ENCODE data around the gene ST3GAL5. TPM values are rescaled to one million over a fixed set of nuclear protein-coding genes. Genes with fewer than 3 reads are reported as not detected.
"Not testable (repeated sequence)": the region's sequence is repeated elsewhere in the genome, so short reads cannot be mapped to it uniquely, and the experiment has no call there.

The ST3GAL5 gene
- total RNA-seq, 4 donors from 2014 or later: 10.8 to 23.9 (median 16.5) TPM

DNA sequence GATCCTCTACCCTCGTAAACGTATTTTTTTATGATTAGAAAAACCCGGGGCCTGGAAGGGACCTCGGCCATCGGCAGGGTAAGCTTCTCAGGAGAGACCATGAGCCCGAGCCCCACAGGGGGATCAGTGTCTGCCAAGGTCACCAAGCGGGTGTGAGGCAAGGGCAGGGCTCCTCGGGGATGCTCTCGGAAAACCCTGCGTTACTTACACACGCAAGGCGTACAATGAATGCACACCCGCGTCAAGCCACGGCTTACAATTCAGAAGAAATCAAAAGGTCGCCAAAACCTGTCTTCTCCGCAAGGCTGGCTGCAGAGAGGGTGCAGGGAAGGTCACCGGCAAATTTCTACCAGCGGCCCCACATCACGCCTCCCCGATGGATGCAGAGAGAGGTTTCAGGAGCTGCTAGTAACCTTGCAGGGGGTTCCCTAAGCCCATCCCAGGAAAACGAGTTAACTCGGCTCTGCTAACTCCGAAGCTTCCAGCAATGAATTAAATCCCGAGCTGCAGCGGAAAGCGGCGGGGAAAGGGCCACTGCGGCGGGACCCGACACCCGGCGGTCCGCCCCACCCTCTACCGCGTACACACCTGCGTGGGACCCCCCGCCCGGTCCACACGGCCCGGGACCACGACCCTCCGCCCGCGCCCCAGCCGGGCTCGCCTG lies 638 bp downstream of the ST3GAL5 start:
- Histone ChIP-seq H3K27ac (peak overlapping the region; percentile 81 to 94 (median 86)), H3K4me1 (peaks cover 0 to 31% (median 10%) of the 10 kb centered on the region in 4 donors), H3K27me3 (no peaks in the 10 kb centered on the region), H3K36me3 (no peaks in the 10 kb centered on the region), H3K9me3 (no peaks in the 10 kb centered on the region), H3K4me3 (peak overlapping the region; percentile 70 to 88 (median 82))
- TF ChIP-seq POLR2A (IDR thresholded peaks at IDR 0.05): no peak
- TF ChIP-seq, protein P1, sequence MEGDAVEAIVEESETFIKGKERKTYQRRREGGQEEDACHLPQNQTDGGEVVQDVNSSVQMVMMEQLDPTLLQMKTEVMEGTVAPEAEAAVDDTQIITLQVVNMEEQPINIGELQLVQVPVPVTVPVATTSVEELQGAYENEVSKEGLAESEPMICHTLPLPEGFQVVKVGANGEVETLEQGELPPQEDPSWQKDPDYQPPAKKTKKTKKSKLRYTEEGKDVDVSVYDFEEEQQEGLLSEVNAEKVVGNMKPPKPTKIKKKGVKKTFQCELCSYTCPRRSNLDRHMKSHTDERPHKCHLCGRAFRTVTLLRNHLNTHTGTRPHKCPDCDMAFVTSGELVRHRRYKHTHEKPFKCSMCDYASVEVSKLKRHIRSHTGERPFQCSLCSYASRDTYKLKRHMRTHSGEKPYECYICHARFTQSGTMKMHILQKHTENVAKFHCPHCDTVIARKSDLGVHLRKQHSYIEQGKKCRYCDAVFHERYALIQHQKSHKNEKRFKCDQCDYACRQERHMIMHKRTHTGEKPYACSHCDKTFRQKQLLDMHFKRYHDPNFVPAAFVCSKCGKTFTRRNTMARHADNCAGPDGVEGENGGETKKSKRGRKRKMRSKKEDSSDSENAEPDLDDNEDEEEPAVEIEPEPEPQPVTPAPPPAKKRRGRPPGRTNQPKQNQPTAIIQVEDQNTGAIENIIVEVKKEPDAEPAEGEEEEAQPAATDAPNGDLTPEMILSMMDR (IDR thresholded peaks at IDR 0.05): no peak
- DNase-seq: peak; percentile 52 to 63 (median 52)

DNA sequence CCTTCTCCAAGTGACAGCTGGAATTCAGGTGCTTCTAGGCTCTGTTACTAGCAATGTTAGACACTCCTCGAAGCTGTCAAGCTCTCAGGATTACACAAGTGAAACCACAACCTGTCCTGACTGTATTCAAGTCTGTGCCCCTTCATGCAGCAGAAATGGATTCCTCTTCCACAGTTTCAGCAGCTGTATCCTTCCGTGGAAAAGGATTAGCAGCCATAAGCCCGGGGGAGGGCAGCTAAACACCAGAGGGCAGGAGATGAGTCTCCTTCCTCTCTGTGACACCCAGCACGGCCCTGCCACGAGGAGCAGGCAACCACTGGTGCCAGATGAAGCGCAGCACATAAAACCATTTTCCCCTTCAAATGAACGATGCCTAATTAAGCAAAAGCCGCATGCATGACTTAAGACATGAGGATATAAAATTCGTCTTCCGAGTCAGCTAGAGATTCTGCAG lies 1.2 kb downstream of the ST3GAL5 start:
- DNase-seq: peak; percentile 55 to 86 (median 78)

DNA sequence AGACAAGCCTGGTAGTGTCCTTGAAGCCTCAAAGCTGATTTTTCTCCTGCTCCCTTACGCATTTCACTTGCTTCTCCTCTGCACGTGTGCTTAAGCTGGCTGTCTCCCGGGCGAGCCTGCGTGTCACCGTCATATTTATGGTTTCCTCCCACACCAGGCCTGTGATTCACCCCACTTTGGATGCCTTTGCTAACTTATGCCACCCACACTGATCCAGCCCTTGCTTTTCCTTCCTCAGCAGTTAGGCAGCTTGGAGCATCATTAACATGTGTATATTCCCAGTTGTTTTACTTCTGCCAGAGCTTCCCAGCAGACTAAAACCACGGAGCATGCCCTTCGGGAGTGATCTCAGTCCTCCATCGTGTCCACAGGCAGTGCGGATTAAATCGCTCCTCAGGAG lies 2.2 kb downstream of the ST3GAL5 start:
- peaks cover 0 to 31% (median 10%) of the 10 kb centered on the region in 4 donors for H3K4me1 ChIP-seq
- H3K36me3 ChIP-seq: no peaks in the 10 kb centered on the region
- TF ChIP-seq POLR2A (IDR thresholded peaks at IDR 0.05): no peak
- TF ChIP-seq, protein P1 (IDR thresholded peaks at IDR 0.05): no peak
- DNase-seq: peak in 1 of 3 donors; percentile 62
- no peaks in the 10 kb centered on the region for H3K27me3 ChIP-seq
- peak overlapping the region in 2 of 4 donors; percentile 12 to 70 for H3K4me3 ChIP-seq
- H3K27ac ChIP-seq: peak overlapping the region; percentile 81 to 94 (median 86)
- no peaks in the 10 kb centered on the region for H3K9me3 ChIP-seq

More for the DNA sequence above, 1.2 kb downstream of the ST3GAL5 start:
- Histone ChIP-seq H3K9me3 (no peaks in the 10 kb centered on the region), H3K4me1 (peaks cover 0 to 31% (median 10%) of the 10 kb centered on the region in 4 donors), H3K36me3 (no peaks in the 10 kb centered on the region), H3K4me3 (peak overlapping the region; percentile 70 to 88 (median 82)), H3K27ac (peak overlapping the region; percentile 81 to 94 (median 86)), H3K27me3 (no peaks in the 10 kb centered on the region)
- TF ChIP-seq, protein P1 (IDR thresholded peaks at IDR 0.05): peak in 3 of 6 experiments; percentile 15 to 22 (median 22)
- no peak for TF ChIP-seq POLR2A (IDR thresholded peaks at IDR 0.05)

DNA sequence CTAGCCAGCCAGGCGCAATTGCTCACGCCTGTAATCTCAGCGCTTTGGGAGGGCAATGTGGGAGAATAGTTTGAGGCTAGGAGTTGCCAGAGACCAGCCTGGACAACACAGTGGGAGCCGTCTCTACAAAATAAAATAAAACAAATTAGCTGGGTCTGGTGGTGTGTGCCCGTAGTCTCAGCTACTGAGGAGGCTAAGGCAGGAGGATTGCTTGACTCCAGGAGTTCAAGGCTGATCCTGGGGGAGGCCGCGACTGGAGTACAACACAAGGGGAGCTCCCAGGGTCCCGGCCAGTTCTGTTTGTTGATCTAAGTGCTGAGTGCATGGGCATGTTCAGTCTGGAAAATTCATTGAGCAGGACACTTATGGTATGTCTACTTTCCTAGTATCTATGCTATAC lies 2.6 kb downstream of the ST3GAL5 start:
- H3K4me3 ChIP-seq: no peak overlapping the region
- no peaks in the 10 kb centered on the region for H3K27me3 ChIP-seq
- H3K4me1 ChIP-seq: peaks cover 0 to 31% (median 10%) of the 10 kb centered on the region in 4 donors
- peak overlapping the region in 2 of 4 donors; percentile 81 to 94 for H3K27ac ChIP-seq
- no peaks in the 10 kb centered on the region for H3K36me3 ChIP-seq
- DNase-seq: no peak
- TF ChIP-seq, protein P1 (IDR thresholded peaks at IDR 0.05): no peak
- no peak for TF ChIP-seq POLR2A (IDR thresholded peaks at IDR 0.05)
- H3K9me3 ChIP-seq: no peaks in the 10 kb centered on the region

DNA sequence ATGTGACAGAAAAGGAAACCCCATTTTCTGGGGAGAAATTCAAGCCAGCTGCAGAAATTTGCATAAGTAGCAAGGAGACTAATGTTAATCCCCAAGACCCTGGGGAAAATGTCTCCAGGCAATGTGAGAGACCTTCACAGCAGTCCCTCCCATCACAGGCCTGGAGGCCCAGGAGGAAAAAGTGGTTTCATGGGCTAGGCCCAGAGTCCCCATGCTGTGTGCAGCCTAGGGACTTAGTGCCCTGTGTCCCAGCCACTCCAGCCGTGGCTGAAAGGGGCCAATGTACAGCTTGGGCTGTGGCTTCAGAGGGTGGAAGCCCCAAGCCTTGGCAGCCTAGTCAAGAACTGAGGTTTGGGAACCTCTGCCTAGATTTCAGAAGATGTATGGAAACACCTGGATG lies 7.0 kb downstream of the ST3GAL5 start:
- H3K27me3 ChIP-seq, H3K27ac ChIP-seq: not testable (repeated sequence)

DNA sequence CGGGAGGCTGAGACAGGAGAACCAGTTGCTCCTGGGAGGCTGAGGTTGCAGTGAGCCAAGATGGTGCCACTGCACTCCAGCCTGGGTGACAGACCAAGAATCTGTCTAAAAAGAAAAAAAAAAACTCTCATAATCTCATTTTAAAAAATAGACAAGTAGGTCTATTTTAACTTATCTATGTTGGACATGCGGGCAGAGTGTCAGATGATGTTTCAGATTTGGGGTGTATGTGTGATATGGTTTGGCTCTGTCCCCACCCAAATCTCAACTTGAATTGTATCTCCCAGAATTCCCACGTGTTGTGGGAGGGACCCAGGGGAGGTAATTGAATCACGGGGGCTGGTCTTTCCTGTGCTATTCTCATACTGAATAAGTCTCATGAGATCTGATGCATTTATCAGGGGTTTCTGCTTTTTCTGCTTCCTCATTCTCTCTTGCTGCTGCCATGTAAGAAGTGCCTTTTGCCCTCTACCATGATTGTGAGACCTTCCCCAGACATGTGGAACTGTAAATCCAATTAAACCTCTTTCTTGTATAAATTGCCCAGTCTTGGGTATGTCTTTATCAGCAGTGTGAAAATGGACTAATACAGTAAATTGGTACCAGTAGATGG lies 8.0 kb downstream of the ST3GAL5 start:
- H3K36me3 ChIP-seq, H3K27me3 ChIP-seq, H3K4me3 ChIP-seq, H3K9me3 ChIP-seq, H3K27ac ChIP-seq, DNase-seq, H3K4me1 ChIP-seq: not testable (repeated sequence)

More for the DNA sequence above, 7.0 kb downstream of the ST3GAL5 start:
- H3K4me1 ChIP-seq, DNase-seq, H3K4me3 ChIP-seq, H3K9me3 ChIP-seq, H3K36me3 ChIP-seq: not testable (repeated sequence)
